Endodermal cell (in vitro differentiated cells): ENCODE results near the gene PTEN. TPM values are rescaled to one million over a fixed set of nuclear protein-coding genes. Genes with fewer than 3 reads are reported as not detected.

Experiments used
- DNase-seq: peaks from one replicate; pipeline ENCODE4 v3.0.0-alpha.2; 2017
- H3K27ac ChIP-seq: 2 replicates; pipeline ENCODE4 v1.5.1; 2013; ENCODE audit warnings: mild to moderate bottlenecking, low read depth, low read length, moderate library complexity
- H3K27me3 ChIP-seq: 2 replicates; pipeline ENCODE4 v1.6.1; 2013; ENCODE audit warnings: mild to moderate bottlenecking, low read length, moderate library complexity; ENCODE audit not compliant: insufficient read depth, control insufficient read depth, poor library complexity, severe bottlenecking
- H3K36me3 ChIP-seq: 2 replicates; pipeline ENCODE4 v1.7.0; 2013; ENCODE audit warnings: mild to moderate bottlenecking, low read length, moderate library complexity; ENCODE audit not compliant: control insufficient read depth, insufficient read depth
- H3K4me1 ChIP-seq: one replicate; pipeline ENCODE4 v1.7.0; 2013; ENCODE audit warnings: low read length; ENCODE audit not compliant: control insufficient read depth, insufficient read depth
- H3K4me3 ChIP-seq: 2 replicates; pipeline ENCODE4 v1.5.1; 2013; ENCODE audit warnings: mild to moderate bottlenecking, low read length, moderate library complexity
- H3K9ac ChIP-seq: 2 replicates; pipeline ENCODE4 v1.6.1; 2013; ENCODE audit warnings: mild to moderate bottlenecking, low read length, moderate library complexity; ENCODE audit not compliant: poor library complexity, severe bottlenecking; ENCODE audit errors: extremely low read depth
- H3K9me3 ChIP-seq: 2 replicates; pipeline ENCODE4 v1.6.1; 2013; ENCODE audit warnings: mild to moderate bottlenecking, low read length, moderate library complexity; ENCODE audit not compliant: control insufficient read depth
- H3K27ac Mint-ChIP-seq: 2 replicates; pipeline ENCODE4 v1.8.0; 2020; ENCODE audit warnings: mixed read lengths
- H3K27me3 Mint-ChIP-seq: 2 replicates; pipeline ENCODE4 v1.8.0; 2021; ENCODE audit warnings: mild to moderate bottlenecking, mixed read lengths; ENCODE audit not compliant: insufficient read depth
- H3K36me3 Mint-ChIP-seq: 2 replicates; pipeline ENCODE4 v1.8.0; 2020; ENCODE audit warnings: low read depth, mixed read lengths
- H3K4me1 Mint-ChIP-seq: 2 replicates; pipeline ENCODE4 v1.8.0; 2020; ENCODE audit warnings: mixed read lengths
- H3K4me3 Mint-ChIP-seq: 2 replicates; pipeline ENCODE4 v1.8.0; 2020; ENCODE audit warnings: mild to moderate bottlenecking, moderate library complexity, mixed read lengths
- H3K9me3 Mint-ChIP-seq: 2 replicates; pipeline ENCODE4 v1.8.0; 2020; ENCODE audit warnings: mild to moderate bottlenecking, mixed read lengths
- WGBS, 2 experiments: methylation state at CpG; one replicate each; pipeline versions ENCODE4 v1.1.5 to v1.1.7; 2013; ENCODE audit warnings: missing lambda C conversion rate in 2 of 2, mixed read lengths in 1 of 2; ENCODE audit not compliant: insufficient coverage in 1 of 2, insufficient read length in 1 of 2; 5-methylcytosine and 5-hydroxymethylcytosine counted together
- total RNA-seq, 2 donors: library from RNA; stranded (reverse); fragmentation: NEBNext Ultra II Directional in 1 of 2; extraction: Animal tissue kit (Norgen Biotek cat#: 25700) in 1 of 2; gene quantifications; 2 replicates in 1 of 2; 3 replicates in 1 of 2; pipeline ENCODE4 v1.2.1, GENCODE V29; 2021
- TF ChIP-seq, protein P1 (sequence below): fragments of 200-600 bp; sonication (generic); conservative IDR thresholded peaks from 2 replicates; pipeline ENCODE4 v1.5.0; 2021; ENCODE audit warnings: antibody characterized with exemption, mild to moderate bottlenecking

PTEN gene
- total RNA-seq, 2 donors from 2014 or later, result 41.7 to 45.0 TPM

GRCh38 chr10:87869773-87870551 is 6.5 kb downstream of the PTEN start:
- H3K9ac ChIP-seq, result no peak overlapping the region
- 100% methylated on average over 2 of the region's 3 CpGs; no CpG with 5 or more reads in 1 of the 2 experiments for WGBS, 2 experiments

GRCh38 chr10:87872828-87873227 is 9.4 kb downstream of the PTEN start:
- WGBS, 2 experiments, result 95 to 98% methylated on average over 5 to 6 of the region's 6 CpGs
- Histone ChIP-seq H3K9me3 (no peaks in the 10 kb centered on the region), H3K27ac (no peak overlapping the region), H3K27me3 (no peaks in the 10 kb centered on the region), H3K4me3 (no peak overlapping the region), H3K9ac (no peak overlapping the region), H3K4me1 (peaks cover 6% of the 10 kb centered on the region), H3K36me3 (peaks cover 8% of the 10 kb centered on the region)
- no peak overlapping the region for H3K4me3 Mint-ChIP-seq
- TF ChIP-seq, protein P1, sequence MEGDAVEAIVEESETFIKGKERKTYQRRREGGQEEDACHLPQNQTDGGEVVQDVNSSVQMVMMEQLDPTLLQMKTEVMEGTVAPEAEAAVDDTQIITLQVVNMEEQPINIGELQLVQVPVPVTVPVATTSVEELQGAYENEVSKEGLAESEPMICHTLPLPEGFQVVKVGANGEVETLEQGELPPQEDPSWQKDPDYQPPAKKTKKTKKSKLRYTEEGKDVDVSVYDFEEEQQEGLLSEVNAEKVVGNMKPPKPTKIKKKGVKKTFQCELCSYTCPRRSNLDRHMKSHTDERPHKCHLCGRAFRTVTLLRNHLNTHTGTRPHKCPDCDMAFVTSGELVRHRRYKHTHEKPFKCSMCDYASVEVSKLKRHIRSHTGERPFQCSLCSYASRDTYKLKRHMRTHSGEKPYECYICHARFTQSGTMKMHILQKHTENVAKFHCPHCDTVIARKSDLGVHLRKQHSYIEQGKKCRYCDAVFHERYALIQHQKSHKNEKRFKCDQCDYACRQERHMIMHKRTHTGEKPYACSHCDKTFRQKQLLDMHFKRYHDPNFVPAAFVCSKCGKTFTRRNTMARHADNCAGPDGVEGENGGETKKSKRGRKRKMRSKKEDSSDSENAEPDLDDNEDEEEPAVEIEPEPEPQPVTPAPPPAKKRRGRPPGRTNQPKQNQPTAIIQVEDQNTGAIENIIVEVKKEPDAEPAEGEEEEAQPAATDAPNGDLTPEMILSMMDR, result no peak
- H3K27me3 Mint-ChIP-seq, result no peaks in the 10 kb centered on the region
- no peaks in the 10 kb centered on the region for H3K9me3 Mint-ChIP-seq
- DNase-seq, result no peak
- no peak overlapping the region for H3K27ac Mint-ChIP-seq
- peaks cover 9% of the 10 kb centered on the region for H3K36me3 Mint-ChIP-seq
- H3K4me1 Mint-ChIP-seq, result peaks cover 12% of the 10 kb centered on the region

More at GRCh38 chr10:87869773-87870551, 6.5 kb downstream of the PTEN start:
- Histone ChIP-seq H3K9me3 (no peaks in the 10 kb centered on the region), H3K36me3 (peaks cover 4% of the 10 kb centered on the region), H3K4me1 (peaks cover 9% of the 10 kb centered on the region), H3K27me3 (no peaks in the 10 kb centered on the region), H3K27ac (no peak overlapping the region), H3K4me3 (no peak overlapping the region)
- H3K36me3 Mint-ChIP-seq, result peaks cover 6% of the 10 kb centered on the region
- TF ChIP-seq, protein P1, result no peak
- DNase-seq, result no peak
- H3K27me3 Mint-ChIP-seq, result no peaks in the 10 kb centered on the region
- H3K4me1 Mint-ChIP-seq, result peaks cover 32% of the 10 kb centered on the region
- no peak overlapping the region for H3K4me3 Mint-ChIP-seq
- no peak overlapping the region for H3K27ac Mint-ChIP-seq
- no peaks in the 10 kb centered on the region for H3K9me3 Mint-ChIP-seq

- no peaks in the 10 kb centered on the region for H3K27me3 ChIP-seq
- TF ChIP-seq, protein P1, result no peak
- H3K9ac ChIP-seq, result no peak overlapping the region
- DNase-seq, result no peak
- H3K9me3 ChIP-seq, result peaks cover 3% of the 10 kb centered on the region
- Mint-ChIP-seq H3K4me3 (no peak overlapping the region), H3K27me3 (no peaks in the 10 kb centered on the region), H3K9me3 (no peaks in the 10 kb centered on the region), H3K36me3 (peaks cover 8% of the 10 kb centered on the region), H3K27ac (no peak overlapping the region), H3K4me1 (peaks cover 5% of the 10 kb centered on the region)
- H3K36me3 ChIP-seq, result peaks cover 13% of the 10 kb centered on the region
- H3K4me3 ChIP-seq, result no peak overlapping the region
- 100% methylated on average over 2 of the region's 2 CpGs for WGBS, 2 experiments
- H3K4me1 ChIP-seq, result peaks cover under 1% of the 10 kb centered on the region
- H3K27ac ChIP-seq, result no peak overlapping the region
These were observed 10.2 kb downstream of the PTEN start for GRCh38 chr10:87873656-87874055.
